ENCODE measurements around the gene YARS1.

DNA sequence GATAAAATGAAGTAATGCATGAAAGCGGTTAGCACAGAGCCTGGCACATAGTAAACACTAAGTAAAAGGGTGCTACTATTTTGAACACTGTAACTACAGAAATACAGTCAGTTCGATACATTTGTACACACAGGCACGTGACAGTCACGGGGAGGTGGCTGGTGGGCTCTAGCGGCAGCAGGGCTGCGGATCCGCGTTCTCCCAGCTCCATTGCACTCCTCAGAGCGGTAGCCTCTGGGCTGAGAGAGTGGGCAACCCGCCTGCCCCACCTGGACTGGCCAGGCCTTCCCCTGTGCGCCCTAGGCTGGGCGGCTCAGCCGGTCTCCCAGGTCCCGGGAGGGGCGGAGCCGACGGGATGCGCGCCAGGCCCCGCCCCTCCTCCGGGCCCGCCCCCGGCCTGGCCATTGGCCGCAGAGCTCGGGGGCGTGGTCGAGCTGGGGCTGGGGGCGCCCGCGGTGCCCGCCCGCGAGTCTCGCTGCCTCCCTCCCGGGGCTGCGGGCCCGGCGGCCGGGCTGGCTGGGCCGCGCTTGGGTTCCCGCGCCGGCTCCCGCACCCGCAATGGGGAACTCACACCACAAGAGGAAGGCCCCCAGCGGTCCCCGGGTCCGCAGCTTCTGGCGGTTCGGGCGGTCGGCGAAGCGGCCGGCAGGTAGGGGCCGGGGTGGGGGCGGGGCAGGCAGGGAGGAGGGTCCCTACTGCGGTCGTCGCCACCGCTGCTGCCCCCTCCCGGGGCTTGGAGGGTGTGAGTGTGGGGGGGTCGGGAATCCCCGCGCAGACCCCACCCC is 63.4 kb downstream of the YARS1 start:
- TF ChIP-seq ZNF274 (IDR thresholded peaks at IDR 0.05; ENCODE audit: low read depth, low read length) = no peak
- no peak for TF ChIP-seq YY1 (IDR thresholded peaks at IDR 0.05; ENCODE audit: insufficient read depth, insufficient read length)
